ENCODE results near the gene FST. TPM values are rescaled to one million over a fixed set of nuclear protein-coding genes. Genes with fewer than 3 reads are reported as not detected.

The FST gene
- total RNA-seq, 4 donors from 2014 or later = 0.93 to 10.1 (median 4.5) TPM

- Histone ChIP-seq H3K36me3 (no peaks in the 10 kb centered on the region), H3K9me3 (no peaks in the 10 kb centered on the region), H3K27me3 (no peaks in the 10 kb centered on the region), H3K27ac (no peak overlapping the region), H3K4me1 (peaks cover 0 to 18% (median 0%) of the 10 kb centered on the region in 3 donors), H3K4me3 (no peak overlapping the region)
- whole genome bisulfite sequencing, 2 donors (ENCODE audit: low coverage in 1 of 2) = 82 to 85% methylated on average over 1 to 2 of the region's 2 CpGs
- TF ChIP-seq CTCF (IDR thresholded peaks at IDR 0.05) = no peak
- no peak for TF ChIP-seq EP300 (IDR thresholded peaks at IDR 0.05)
- TF ChIP-seq POLR2A (IDR thresholded peaks at IDR 0.05) = no peak
- no peak for TF ChIP-seq POLR2AphosphoS5 (IDR thresholded peaks at IDR 0.05)
- ATAC-seq = no peak
These were observed 43.8 kb upstream of the FST start for GRCh38 chr5:53436480-53437191.

GRCh38 chr5:53438079-53438478, 42.4 kb upstream of the FST start:
- H3K27me3 ChIP-seq = no peaks in the 10 kb centered on the region
- no peaks in the 10 kb centered on the region for H3K36me3 ChIP-seq
- H3K4me3 ChIP-seq = no peak overlapping the region
- TF ChIP-seq EP300 (IDR thresholded peaks at IDR 0.05) (no peak), CTCF (IDR thresholded peaks at IDR 0.05) (no peak), POLR2A (IDR thresholded peaks at IDR 0.05) (no peak), POLR2AphosphoS5 (IDR thresholded peaks at IDR 0.05) (no peak)
- no peaks in the 10 kb centered on the region for H3K9me3 ChIP-seq
- H3K27ac ChIP-seq = no peak overlapping the region
- 96 to 100% methylated on average over 9 to 13 of the region's 13 CpGs for WGBS, 2 donors (ENCODE audit: low coverage in 1 of 2)
- peaks cover 0 to 18% (median 0%) of the 10 kb centered on the region in 3 donors for H3K4me1 ChIP-seq
- no peak for ATAC-seq

- no peak overlapping the region for H3K4me3 ChIP-seq
- H3K27ac ChIP-seq = no peak overlapping the region
- peaks cover 0 to 18% (median 0%) of the 10 kb centered on the region in 3 donors for H3K4me1 ChIP-seq
- ATAC-seq = peak; percentile 51
- H3K9me3 ChIP-seq = no peaks in the 10 kb centered on the region
- no peaks in the 10 kb centered on the region for H3K27me3 ChIP-seq
- no peaks in the 10 kb centered on the region for H3K36me3 ChIP-seq
- 21 to 33% methylated on average over 5 to 6 of the region's 6 CpGs for WGBS, 2 donors (ENCODE audit: low coverage in 1 of 2)
- TF ChIP-seq POLR2AphosphoS5 (IDR thresholded peaks at IDR 0.05) (no peak), POLR2A (IDR thresholded peaks at IDR 0.05) (no peak), CTCF (IDR thresholded peaks at IDR 0.05) (no peak), EP300 (IDR thresholded peaks at IDR 0.05) (no peak)
These were observed 41.6 kb upstream of the FST start for GRCh38 chr5:53438486-53439472.

- H3K4me1 ChIP-seq = peaks cover 0 to 18% (median 0%) of the 10 kb centered on the region in 3 donors
- H3K9me3 ChIP-seq = no peaks in the 10 kb centered on the region
- 100% methylated on average over 1 of the region's 1 CpG for WGBS, 2 donors (ENCODE audit: low coverage in 1 of 2)
- H3K27me3 ChIP-seq = no peaks in the 10 kb centered on the region
- no peaks in the 10 kb centered on the region for H3K36me3 ChIP-seq
- TF ChIP-seq POLR2AphosphoS5 (IDR thresholded peaks at IDR 0.05) (no peak), CTCF (IDR thresholded peaks at IDR 0.05) (no peak), POLR2A (IDR thresholded peaks at IDR 0.05) (no peak), EP300 (IDR thresholded peaks at IDR 0.05) (no peak)
- H3K27ac ChIP-seq = no peak overlapping the region
- no peak for ATAC-seq
- no peak overlapping the region for H3K4me3 ChIP-seq
These were observed 37.5 kb upstream of the FST start for GRCh38 chr5:53442961-53443360.
